HepG2 (cell line): ENCODE measurements around the gene ETFB. TPM values are rescaled to one million over a fixed set of nuclear protein-coding genes. Genes with fewer than 3 reads are reported as not detected.

ENCODE experiments used
- ARNTL ChIP-seq: sonication (generic); formaldehyde crosslinking; IDR thresholded peaks from 2 replicates; pipeline ENCODE4 v1.4.0; 2020; ENCODE audit warnings: mild to moderate bottlenecking, missing genetic modification reagents
- CENPT ChIP-seq: sonication (generic); formaldehyde crosslinking; IDR thresholded peaks from 2 replicates; pipeline ENCODE4 v1.8.0; 2022; ENCODE audit warnings: low read depth, mild to moderate bottlenecking, moderate library complexity, missing genetic modification reagents
- HNRNPK ChIP-seq: fragments of 200-400 bp; formaldehyde crosslinking; IDR thresholded peaks from 2 replicates; pipeline ENCODE4 v1.6.1; 2018; ENCODE audit warnings: low read length, low read depth, moderate library complexity, mild to moderate bottlenecking; ENCODE audit not compliant: poor library complexity, severe bottlenecking
- ZFP1 ChIP-seq: IDR thresholded peaks from 2 replicates; pipeline ENCODE4 v1.6.1; 2016
- ZNF569 ChIP-seq: sonication (generic); formaldehyde crosslinking; IDR thresholded peaks from 2 replicates; pipeline ENCODE4 v1.5.0; 2020; ENCODE audit warnings: mild to moderate bottlenecking, missing genetic modification reagents, moderate library complexity, borderline replicate concordance
- ZNF878 ChIP-seq: sonication (generic); formaldehyde crosslinking; IDR thresholded peaks from 2 replicates; pipeline ENCODE4 v1.8.1; 2023; ENCODE audit warnings: mild to moderate bottlenecking, missing genetic modification reagents, moderate library complexity
- polyA plus RNA-seq, 8 experiments: library from polyadenylated mRNA; depleted of rRNA in 3 of 8; stranded (reverse) in 7 of 8; unstranded in 1 of 8; fragments of >200 nt; fragmentation: Illumina TruSeq in 4 of 8; extraction: Trizol in 4 of 8; gene quantifications; 2 replicates each; pipeline versions ENCODE4 v1.2.1 to v1.2.3, GENCODE V29; 2011 to 2016; ENCODE audit warnings: low read depth in 4 of 8, missing spikeins in 1 of 8, mixed read lengths in 1 of 8; ENCODE audit not compliant: insufficient read depth in 1 of 8
- total RNA-seq, 5 experiments: library from RNA; depleted of rRNA; stranded (reverse); fragments of >200 nt; fragmentation: Illumina TruSeq; extraction: Trizol; gene quantifications; 2 replicates each; pipeline ENCODE4 v1.2.3, GENCODE V29; 2016; ENCODE audit warnings: low read depth in 1 of 5
- TF ChIP-seq, protein P1 (sequence below): sonication (generic); formaldehyde crosslinking; IDR thresholded peaks from 2 replicates; pipeline ENCODE4 v1.5.1; 2020; ENCODE audit warnings: missing genetic modification reagents, mild to moderate bottlenecking, borderline replicate concordance
- TF ChIP-seq, protein P2 (sequence below): sonication (generic); formaldehyde crosslinking; IDR thresholded peaks from 2 replicates; pipeline ENCODE4 v1.8.0; 2022; ENCODE audit warnings: mild to moderate bottlenecking, missing genetic modification reagents, borderline replicate concordance
- TF ChIP-seq, protein P3 (sequence below): sonication (generic); formaldehyde crosslinking; IDR thresholded peaks from 2 replicates; pipeline ENCODE4 v1.4.0; 2020; ENCODE audit warnings: missing genetic modification reagents
- TF ChIP-seq, protein P4 (sequence below): sonication (generic); formaldehyde crosslinking; IDR thresholded peaks from 2 replicates; pipeline ENCODE4 v1.4.0; 2020; ENCODE audit warnings: mild to moderate bottlenecking, missing genetic modification reagents
- TF ChIP-seq, protein P5 (sequence below): sonication (generic); formaldehyde crosslinking; IDR thresholded peaks from 2 replicates; pipeline ENCODE4 v1.4.0; 2020; ENCODE audit warnings: missing genetic modification reagents
- TF ChIP-seq, protein P6 (sequence below): sonication (generic); formaldehyde crosslinking; IDR thresholded peaks from 2 replicates; pipeline ENCODE4 v1.5.0; 2020; ENCODE audit warnings: missing genetic modification reagents
- TF ChIP-seq, protein P7 (sequence below): sonication (generic); formaldehyde crosslinking; IDR thresholded peaks from 2 replicates; pipeline ENCODE4 v1.8.1; 2023; ENCODE audit warnings: missing genetic modification reagents, inconsistent platforms, borderline replicate concordance

The ETFB gene
- total and polyA plus RNA-seq, 2 of the 13 experiments (the other 11 are each of a cell fraction or from before 2014, with no cell fraction given), result 678 to 1,314 TPM

DNA sequence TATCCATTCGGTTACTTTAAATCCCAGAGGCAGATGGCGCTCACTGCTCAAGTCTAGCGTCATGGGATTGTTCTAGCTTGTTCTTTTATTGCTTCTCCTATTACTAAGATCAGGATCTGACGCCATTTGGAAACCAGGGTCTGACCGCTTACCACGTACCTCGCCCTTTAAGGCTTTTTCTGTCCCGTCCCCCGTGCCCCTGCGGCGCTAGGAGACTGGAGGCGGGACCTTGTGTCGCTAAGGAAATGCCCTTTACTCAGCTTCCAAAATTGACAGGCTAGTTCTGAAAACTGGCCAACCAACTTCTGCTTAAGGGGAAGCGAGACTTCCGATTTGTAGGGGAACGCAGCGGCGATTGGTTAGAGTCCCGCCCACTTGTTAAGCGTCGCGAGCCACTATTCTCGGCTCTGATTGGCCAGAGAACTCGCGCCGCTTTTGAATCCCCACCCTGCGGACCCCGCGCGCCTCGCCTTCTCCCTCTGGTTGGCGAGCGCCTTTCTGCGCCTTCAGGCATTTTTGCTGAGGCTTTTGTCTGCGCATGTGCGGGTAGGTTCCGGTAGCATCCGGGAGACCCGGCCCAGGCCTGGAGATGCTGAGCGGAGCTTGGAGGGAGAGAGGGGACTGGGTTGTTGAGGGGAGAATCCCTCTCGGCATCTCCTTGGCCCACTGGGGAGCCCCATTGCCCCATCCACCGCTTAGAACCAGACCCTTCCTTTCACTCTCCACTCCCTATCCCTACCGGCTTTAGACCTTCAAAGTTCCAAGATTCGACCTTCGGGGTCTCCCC, 28.1 kb upstream of the ETFB start (continued):
- TF ChIP-seq, protein P1, sequence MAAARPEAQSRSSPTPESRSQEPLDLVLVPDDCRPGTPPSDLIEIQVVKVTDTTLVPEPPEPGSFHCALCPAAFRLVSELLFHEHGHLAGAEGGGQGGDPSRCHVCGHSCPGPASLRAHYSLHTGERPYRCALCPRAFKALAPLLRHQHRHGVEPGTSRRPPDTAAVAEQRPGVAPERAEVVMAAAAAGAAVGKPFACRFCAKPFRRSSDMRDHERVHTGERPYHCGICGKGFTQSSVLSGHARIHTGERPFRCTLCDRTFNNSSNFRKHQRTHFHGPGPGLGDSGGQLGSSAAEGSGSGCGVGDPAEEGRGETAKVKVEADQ (CRISPR knock-in tag), result no peak
- TF ChIP-seq, protein P2, sequence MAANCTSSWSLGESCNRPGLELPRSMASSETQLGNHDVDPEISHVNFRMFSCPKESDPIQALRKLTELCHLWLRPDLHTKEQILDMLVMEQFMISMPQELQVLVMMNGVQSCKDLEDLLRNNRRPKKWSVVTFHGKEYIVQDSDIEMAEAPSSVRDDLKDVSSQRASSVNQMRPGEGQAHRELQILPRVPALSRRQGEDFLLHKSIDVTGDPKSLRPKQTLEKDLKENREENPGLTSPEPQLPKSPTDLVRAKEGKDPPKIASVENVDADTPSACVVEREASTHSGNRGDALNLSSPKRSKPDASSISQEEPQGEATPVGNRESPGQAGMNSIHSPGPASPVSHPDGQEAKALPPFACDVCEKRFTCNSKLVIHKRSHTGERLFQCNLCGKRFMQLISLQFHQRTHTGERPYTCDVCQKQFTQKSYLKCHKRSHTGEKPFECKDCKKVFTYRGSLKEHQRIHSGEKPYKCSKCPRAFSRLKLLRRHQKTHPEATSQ (CRISPR knock-in tag), result no peak
- TF ChIP-seq CENPT (CRISPR knock-in tag) (no peak), ZFP1 (CRISPR knock-in tag) (no peak), ZNF878 (CRISPR knock-in tag) (peak; percentile 90), ZNF569 (no peak), HNRNPK (no peak), ARNTL (CRISPR knock-in tag) (no peak; the same call in 1 of the 2 replicates)
- TF ChIP-seq, protein P3, sequence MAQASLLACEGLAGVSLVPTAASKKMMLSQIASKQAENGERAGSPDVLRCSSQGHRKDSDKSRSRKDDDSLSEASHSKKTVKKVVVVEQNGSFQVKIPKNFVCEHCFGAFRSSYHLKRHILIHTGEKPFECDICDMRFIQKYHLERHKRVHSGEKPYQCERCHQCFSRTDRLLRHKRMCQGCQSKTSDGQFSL (CRISPR knock-in tag), result no peak
- TF ChIP-seq, protein P4, sequence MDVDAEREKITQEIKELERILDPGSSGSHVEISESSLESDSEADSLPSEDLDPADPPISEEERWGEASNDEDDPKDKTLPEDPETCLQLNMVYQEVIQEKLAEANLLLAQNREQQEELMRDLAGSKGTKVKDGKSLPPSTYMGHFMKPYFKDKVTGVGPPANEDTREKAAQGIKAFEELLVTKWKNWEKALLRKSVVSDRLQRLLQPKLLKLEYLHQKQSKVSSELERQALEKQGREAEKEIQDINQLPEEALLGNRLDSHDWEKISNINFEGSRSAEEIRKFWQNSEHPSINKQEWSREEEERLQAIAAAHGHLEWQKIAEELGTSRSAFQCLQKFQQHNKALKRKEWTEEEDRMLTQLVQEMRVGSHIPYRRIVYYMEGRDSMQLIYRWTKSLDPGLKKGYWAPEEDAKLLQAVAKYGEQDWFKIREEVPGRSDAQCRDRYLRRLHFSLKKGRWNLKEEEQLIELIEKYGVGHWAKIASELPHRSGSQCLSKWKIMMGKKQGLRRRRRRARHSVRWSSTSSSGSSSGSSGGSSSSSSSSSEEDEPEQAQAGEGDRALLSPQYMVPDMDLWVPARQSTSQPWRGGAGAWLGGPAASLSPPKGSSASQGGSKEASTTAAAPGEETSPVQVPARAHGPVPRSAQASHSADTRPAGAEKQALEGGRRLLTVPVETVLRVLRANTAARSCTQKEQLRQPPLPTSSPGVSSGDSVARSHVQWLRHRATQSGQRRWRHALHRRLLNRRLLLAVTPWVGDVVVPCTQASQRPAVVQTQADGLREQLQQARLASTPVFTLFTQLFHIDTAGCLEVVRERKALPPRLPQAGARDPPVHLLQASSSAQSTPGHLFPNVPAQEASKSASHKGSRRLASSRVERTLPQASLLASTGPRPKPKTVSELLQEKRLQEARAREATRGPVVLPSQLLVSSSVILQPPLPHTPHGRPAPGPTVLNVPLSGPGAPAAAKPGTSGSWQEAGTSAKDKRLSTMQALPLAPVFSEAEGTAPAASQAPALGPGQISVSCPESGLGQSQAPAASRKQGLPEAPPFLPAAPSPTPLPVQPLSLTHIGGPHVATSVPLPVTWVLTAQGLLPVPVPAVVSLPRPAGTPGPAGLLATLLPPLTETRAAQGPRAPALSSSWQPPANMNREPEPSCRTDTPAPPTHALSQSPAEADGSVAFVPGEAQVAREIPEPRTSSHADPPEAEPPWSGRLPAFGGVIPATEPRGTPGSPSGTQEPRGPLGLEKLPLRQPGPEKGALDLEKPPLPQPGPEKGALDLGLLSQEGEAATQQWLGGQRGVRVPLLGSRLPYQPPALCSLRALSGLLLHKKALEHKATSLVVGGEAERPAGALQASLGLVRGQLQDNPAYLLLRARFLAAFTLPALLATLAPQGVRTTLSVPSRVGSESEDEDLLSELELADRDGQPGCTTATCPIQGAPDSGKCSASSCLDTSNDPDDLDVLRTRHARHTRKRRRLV (CRISPR knock-in tag), result no peak
- TF ChIP-seq, protein P5, sequence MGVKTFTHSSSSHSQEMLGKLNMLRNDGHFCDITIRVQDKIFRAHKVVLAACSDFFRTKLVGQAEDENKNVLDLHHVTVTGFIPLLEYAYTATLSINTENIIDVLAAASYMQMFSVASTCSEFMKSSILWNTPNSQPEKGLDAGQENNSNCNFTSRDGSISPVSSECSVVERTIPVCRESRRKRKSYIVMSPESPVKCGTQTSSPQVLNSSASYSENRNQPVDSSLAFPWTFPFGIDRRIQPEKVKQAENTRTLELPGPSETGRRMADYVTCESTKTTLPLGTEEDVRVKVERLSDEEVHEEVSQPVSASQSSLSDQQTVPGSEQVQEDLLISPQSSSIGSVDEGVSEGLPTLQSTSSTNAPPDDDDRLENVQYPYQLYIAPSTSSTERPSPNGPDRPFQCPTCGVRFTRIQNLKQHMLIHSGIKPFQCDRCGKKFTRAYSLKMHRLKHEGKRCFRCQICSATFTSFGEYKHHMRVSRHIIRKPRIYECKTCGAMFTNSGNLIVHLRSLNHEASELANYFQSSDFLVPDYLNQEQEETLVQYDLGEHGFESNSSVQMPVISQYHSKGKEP (CRISPR knock-in tag), result no peak
- TF ChIP-seq, protein P6, sequence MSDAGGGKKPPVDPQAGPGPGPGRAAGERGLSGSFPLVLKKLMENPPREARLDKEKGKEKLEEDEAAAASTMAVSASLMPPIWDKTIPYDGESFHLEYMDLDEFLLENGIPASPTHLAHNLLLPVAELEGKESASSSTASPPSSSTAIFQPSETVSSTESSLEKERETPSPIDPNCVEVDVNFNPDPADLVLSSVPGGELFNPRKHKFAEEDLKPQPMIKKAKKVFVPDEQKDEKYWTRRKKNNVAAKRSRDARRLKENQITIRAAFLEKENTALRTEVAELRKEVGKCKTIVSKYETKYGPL (CRISPR knock-in tag), result no peak
- TF ChIP-seq, protein P7, sequence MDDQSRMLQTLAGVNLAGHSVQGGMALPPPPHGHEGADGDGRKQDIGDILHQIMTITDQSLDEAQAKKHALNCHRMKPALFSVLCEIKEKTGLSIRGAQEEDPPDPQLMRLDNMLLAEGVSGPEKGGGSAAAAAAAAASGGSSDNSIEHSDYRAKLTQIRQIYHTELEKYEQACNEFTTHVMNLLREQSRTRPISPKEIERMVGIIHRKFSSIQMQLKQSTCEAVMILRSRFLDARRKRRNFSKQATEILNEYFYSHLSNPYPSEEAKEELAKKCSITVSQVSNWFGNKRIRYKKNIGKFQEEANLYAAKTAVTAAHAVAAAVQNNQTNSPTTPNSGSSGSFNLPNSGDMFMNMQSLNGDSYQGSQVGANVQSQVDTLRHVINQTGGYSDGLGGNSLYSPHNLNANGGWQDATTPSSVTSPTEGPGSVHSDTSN (CRISPR knock-in tag), result peak; percentile 52; the same call in 1 of the 2 replicates
